Astrocyte (in vitro differentiated cells and primary cell): ENCODE measurements around the gene PRM3. TPM values are rescaled to one million over a fixed set of nuclear protein-coding genes. Genes with fewer than 3 reads are reported as not detected.

Experiments used
- DNase-seq: peaks from one replicate; pipeline ENCODE4 v3.0.0-alpha.2; 2010; ENCODE audit warnings: low read depth
- FAIRE-seq: peaks from 2 replicates; lab custom pipeline; 2011; peaks lifted over from hg19 to GRCh38; lab: Jason Lieb, UNC
- H2AFZ ChIP-seq: 2 replicates; pipeline ENCODE4 v1.6.0; 2012; ENCODE audit warnings: low read depth, low read length, inconsistent platforms
- H3K27ac ChIP-seq: 2 replicates; pipeline ENCODE4 v1.5.1; 2011; ENCODE audit warnings: low read depth, low read length, inconsistent platforms
- H3K27me3 ChIP-seq: 2 replicates; pipeline ENCODE4 v1.6.0; 2011; ENCODE audit warnings: low read length, inconsistent platforms; ENCODE audit not compliant: insufficient read depth
- H3K36me3 ChIP-seq: 2 replicates; pipeline ENCODE4 v1.5.1; 2011; ENCODE audit warnings: low read length, inconsistent platforms; ENCODE audit not compliant: insufficient read depth
- H3K4me1 ChIP-seq: 2 replicates; pipeline ENCODE4 v1.5.1; 2011; ENCODE audit warnings: low read length, inconsistent platforms; ENCODE audit not compliant: insufficient read depth
- H3K4me2 ChIP-seq: 2 replicates; pipeline ENCODE4 v1.6.0; 2012; ENCODE audit warnings: low read length, inconsistent platforms
- H3K4me3 ChIP-seq: 2 replicates; pipeline ENCODE4 v1.5.1; 2011; ENCODE audit warnings: low read depth, mild to moderate bottlenecking, low read length, inconsistent platforms; ENCODE audit not compliant: insufficient read depth
- H3K79me2 ChIP-seq: 2 replicates; pipeline ENCODE4 v1.6.0; 2012; ENCODE audit warnings: mild to moderate bottlenecking, low read length, inconsistent platforms; ENCODE audit not compliant: insufficient read depth
- H3K9ac ChIP-seq: 2 replicates; pipeline ENCODE4 v1.6.0; 2012; ENCODE audit warnings: mild to moderate bottlenecking, low read length, inconsistent platforms
- H3K9me3 ChIP-seq: 2 replicates; pipeline ENCODE4 v1.5.1; 2012; ENCODE audit warnings: low read depth, mild to moderate bottlenecking, low read length, inconsistent platforms; ENCODE audit not compliant: insufficient read depth
- H4K20me1 ChIP-seq: 2 replicates; pipeline ENCODE4 v1.6.0; 2012; ENCODE audit warnings: low read length, inconsistent platforms; ENCODE audit not compliant: insufficient read depth
- H3K27ac Mint-ChIP-seq: one replicate; pipeline ENCODE4 v1.8.0; 2021; ENCODE audit warnings: mild to moderate bottlenecking, mixed read lengths; ENCODE audit not compliant: unreplicated experiment
- H3K27me3 Mint-ChIP-seq: one replicate; pipeline ENCODE4 v1.8.0; 2021; ENCODE audit warnings: low read depth, mixed read lengths; ENCODE audit not compliant: unreplicated experiment
- H3K36me3 Mint-ChIP-seq: one replicate; pipeline ENCODE4 v1.8.0; 2021; ENCODE audit warnings: low read depth, mixed read lengths; ENCODE audit not compliant: unreplicated experiment
- H3K4me1 Mint-ChIP-seq: one replicate; pipeline ENCODE4 v1.8.0; 2021; ENCODE audit warnings: low read depth, mixed read lengths; ENCODE audit not compliant: unreplicated experiment
- H3K4me3 Mint-ChIP-seq: one replicate; pipeline ENCODE4 v1.8.0; 2021; ENCODE audit warnings: mild to moderate bottlenecking, moderate library complexity, mixed read lengths; ENCODE audit not compliant: unreplicated experiment
- H3K9me3 Mint-ChIP-seq: one replicate; pipeline ENCODE4 v1.8.0; 2021; ENCODE audit warnings: mild to moderate bottlenecking, mixed read lengths; ENCODE audit not compliant: unreplicated experiment
- EZH2 ChIP-seq: IDR thresholded peaks from 2 replicates; pipeline ENCODE4 v1.6.1; 2012; ENCODE audit warnings: mild to moderate bottlenecking, low read length, inconsistent platforms; ENCODE audit not compliant: insufficient read depth
- total RNA-seq: library from RNA; stranded (reverse); gene quantifications from 2 replicates; pipeline ENCODE4 v1.2.1, GENCODE V29; 2021
- TF ChIP-seq, protein P1 (sequence below): IDR thresholded peaks from 2 replicates; pipeline ENCODE4 v1.5.1; 2011; ENCODE audit warnings: low read depth, mild to moderate bottlenecking, inconsistent platforms, low read length, moderate library complexity; ENCODE audit not compliant: insufficient read depth

Gene PRM3
- total RNA-seq, 1 donor from 2014 or later: not detected

DNA sequence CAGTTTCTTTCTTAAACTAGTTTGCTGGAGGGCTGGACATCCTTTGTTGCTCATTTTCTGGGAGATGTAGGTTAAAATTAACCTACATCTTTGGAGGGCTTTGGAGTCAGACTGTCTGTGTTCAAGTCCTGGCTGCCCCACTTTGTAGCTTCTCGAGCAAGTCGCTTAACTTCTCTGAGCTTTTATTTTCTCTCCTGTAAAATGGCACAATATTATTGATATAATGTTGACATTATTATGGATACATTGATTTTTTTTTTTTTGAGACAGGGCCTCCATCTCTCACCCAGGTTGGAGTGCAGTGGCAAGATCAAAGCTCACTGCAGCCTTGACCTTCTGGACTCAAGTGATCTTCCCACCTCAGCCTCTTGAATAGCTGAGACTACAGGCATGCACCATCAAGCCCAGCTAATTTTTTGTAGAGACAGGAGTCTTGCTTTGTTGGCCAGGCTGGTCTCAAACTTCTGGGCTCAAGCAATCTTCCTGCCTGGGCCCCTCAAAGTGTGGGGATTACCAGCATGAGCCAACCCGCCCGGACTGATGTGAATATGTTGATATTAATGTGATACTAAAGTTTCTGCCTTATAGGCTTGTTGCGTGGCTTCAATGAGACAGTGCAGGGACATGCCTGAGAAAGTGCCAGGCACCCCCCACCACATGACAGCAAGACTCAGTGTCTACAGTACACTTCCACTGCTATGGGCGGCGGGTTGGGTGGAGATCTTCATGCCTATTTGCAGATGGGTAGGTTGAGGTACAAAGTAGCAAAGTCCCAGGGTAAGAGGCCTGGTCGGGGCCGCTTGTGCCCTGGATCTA lies 40.3 kb upstream of the PRM3 start:
- DNase-seq (no peak), FAIRE-seq (no peak)
- peak overlapping the region; percentile 96 for H3K27ac Mint-ChIP-seq
- H3K27me3 ChIP-seq: no peaks in the 10 kb centered on the region
- H3K4me2 ChIP-seq: peak overlapping the region; percentile 79
- H3K4me3 ChIP-seq: no peak overlapping the region
- peaks cover 54% of the 10 kb centered on the region for H3K4me1 ChIP-seq
- H4K20me1 ChIP-seq: no peaks in the 10 kb centered on the region
- no peak overlapping the region for H3K9ac ChIP-seq
- no peaks in the 10 kb centered on the region for H3K27me3 Mint-ChIP-seq
- no peaks in the 10 kb centered on the region for H3K36me3 Mint-ChIP-seq
- no peaks in the 10 kb centered on the region for H3K9me3 Mint-ChIP-seq
- H2AFZ ChIP-seq: no peak overlapping the region
- H3K9me3 ChIP-seq: no peaks in the 10 kb centered on the region
- no peaks in the 10 kb centered on the region for H3K79me2 ChIP-seq
- peaks cover 46% of the 10 kb centered on the region for H3K4me1 Mint-ChIP-seq
- TF ChIP-seq, protein P1, sequence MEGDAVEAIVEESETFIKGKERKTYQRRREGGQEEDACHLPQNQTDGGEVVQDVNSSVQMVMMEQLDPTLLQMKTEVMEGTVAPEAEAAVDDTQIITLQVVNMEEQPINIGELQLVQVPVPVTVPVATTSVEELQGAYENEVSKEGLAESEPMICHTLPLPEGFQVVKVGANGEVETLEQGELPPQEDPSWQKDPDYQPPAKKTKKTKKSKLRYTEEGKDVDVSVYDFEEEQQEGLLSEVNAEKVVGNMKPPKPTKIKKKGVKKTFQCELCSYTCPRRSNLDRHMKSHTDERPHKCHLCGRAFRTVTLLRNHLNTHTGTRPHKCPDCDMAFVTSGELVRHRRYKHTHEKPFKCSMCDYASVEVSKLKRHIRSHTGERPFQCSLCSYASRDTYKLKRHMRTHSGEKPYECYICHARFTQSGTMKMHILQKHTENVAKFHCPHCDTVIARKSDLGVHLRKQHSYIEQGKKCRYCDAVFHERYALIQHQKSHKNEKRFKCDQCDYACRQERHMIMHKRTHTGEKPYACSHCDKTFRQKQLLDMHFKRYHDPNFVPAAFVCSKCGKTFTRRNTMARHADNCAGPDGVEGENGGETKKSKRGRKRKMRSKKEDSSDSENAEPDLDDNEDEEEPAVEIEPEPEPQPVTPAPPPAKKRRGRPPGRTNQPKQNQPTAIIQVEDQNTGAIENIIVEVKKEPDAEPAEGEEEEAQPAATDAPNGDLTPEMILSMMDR: no peak
- TF ChIP-seq EZH2: no peak
- peak overlapping the region; percentile 53 for H3K27ac ChIP-seq
- peak overlapping the region; percentile 67 for H3K4me3 Mint-ChIP-seq
- no peaks in the 10 kb centered on the region for H3K36me3 ChIP-seq

DNA sequence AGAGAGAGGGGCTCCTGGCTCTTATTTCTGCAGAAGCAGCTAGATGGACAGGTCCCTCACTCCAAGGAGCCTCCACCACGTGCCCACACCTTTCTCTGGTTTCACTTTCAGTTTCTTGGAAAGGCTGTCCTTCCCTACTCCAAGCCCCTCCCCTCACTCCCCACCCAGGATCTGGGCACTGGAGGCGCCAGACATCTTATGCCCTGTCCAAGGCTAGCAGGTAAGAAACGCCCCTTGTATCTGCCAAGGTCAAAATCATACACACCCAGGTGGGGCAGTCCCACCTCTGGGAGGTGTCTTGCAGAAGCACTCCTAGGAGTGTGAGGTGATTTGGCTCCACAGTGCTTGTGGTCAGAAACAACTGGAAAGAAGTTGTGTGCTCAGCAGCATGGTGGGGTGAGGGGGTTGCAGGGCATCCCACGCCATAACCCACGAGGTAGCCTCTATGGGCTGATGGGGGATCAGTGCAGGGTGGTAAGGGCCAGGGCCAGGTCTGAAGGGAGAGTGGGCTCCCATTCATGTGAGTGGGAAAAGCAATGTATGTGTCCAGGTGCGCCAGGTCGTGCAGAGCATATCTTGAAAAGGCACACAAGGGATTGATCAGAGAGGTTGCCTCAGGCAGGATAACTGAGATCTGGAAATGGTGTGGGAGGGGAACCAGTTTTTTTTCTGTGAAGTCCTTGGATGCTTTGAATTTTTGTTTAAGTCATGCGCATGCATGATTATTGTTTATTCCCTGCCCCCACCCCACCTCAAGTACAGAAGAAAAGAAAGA lies 39.5 kb upstream of the PRM3 start:
- peak overlapping the region; percentile 53 for H3K27ac ChIP-seq
- no peaks in the 10 kb centered on the region for H4K20me1 ChIP-seq
- peak overlapping the region; percentile 21 for H2AFZ ChIP-seq

More for the DNA sequence above, 39.5 kb upstream of the PRM3 start:
- H3K9me3 Mint-ChIP-seq: no peaks in the 10 kb centered on the region
- peak overlapping the region; percentile 96 for H3K27ac Mint-ChIP-seq
- H3K4me2 ChIP-seq: peak overlapping the region; percentile 79
- DNase-seq (peak; percentile 73), FAIRE-seq (no peak)
- H3K4me3 Mint-ChIP-seq: peak overlapping the region; percentile 73
- no peaks in the 10 kb centered on the region for H3K36me3 Mint-ChIP-seq
- H3K36me3 ChIP-seq: no peaks in the 10 kb centered on the region
- H3K27me3 Mint-ChIP-seq: no peaks in the 10 kb centered on the region
- peaks cover 54% of the 10 kb centered on the region for H3K4me1 ChIP-seq
- H3K9ac ChIP-seq: peak overlapping the region; percentile 49
- H3K9me3 ChIP-seq: no peaks in the 10 kb centered on the region
- peak overlapping the region; percentile 8 for H3K4me3 ChIP-seq
- H3K4me1 Mint-ChIP-seq: peaks cover 44% of the 10 kb centered on the region
- H3K27me3 ChIP-seq: no peaks in the 10 kb centered on the region
- no peaks in the 10 kb centered on the region for H3K79me2 ChIP-seq
- TF ChIP-seq EZH2: no peak
- TF ChIP-seq, protein P1: no peak
